Neuronal stem cell (in vitro differentiated cells): ENCODE data around the gene IFI35.

Source experiments
- DNase-seq: peaks from one replicate; pipeline ENCODE4 v3.0.0-alpha.2; 2013; ENCODE audit warnings: low spot score
- H2AFZ ChIP-seq: one replicate; pipeline ENCODE4 v1.6.1; 2013; ENCODE audit warnings: mild to moderate bottlenecking, low read length, inconsistent platforms
- H2AK5ac ChIP-seq: 2 replicates; pipeline ENCODE4 v1.6.1; 2013; ENCODE audit warnings: low read depth, mild to moderate bottlenecking, inconsistent platforms, low read length, moderate library complexity, mixed read lengths
- H2BK120ac ChIP-seq: 2 replicates; pipeline ENCODE4 v1.6.1; 2013; ENCODE audit warnings: low read depth, mild to moderate bottlenecking, inconsistent platforms, low read length, moderate library complexity, mixed read lengths
- H2BK12ac ChIP-seq: one replicate; pipeline ENCODE4 v1.6.1; 2013; ENCODE audit warnings: low read length, inconsistent platforms
- H2BK15ac ChIP-seq: 2 replicates; pipeline ENCODE4 v1.6.1; 2013; ENCODE audit warnings: mild to moderate bottlenecking, low read length, inconsistent platforms, mixed read lengths
- H2BK5ac ChIP-seq: one replicate; pipeline ENCODE4 v1.6.1; 2013; ENCODE audit warnings: inconsistent platforms, mild to moderate bottlenecking, low read length, moderate library complexity
- H3K14ac ChIP-seq: one replicate; pipeline ENCODE4 v1.6.1; 2013; ENCODE audit warnings: low read length, inconsistent platforms
- H3K18ac ChIP-seq: 2 replicates; pipeline ENCODE4 v1.6.1; 2013; ENCODE audit warnings: low read length, inconsistent platforms
- H3K23ac ChIP-seq: 2 replicates; pipeline ENCODE4 v1.6.1; 2013; ENCODE audit warnings: low read depth, mild to moderate bottlenecking, mixed read lengths, low read length, inconsistent platforms; ENCODE audit not compliant: poor library complexity
- H3K27ac ChIP-seq: replicated peaks from 3 replicates; pipeline ENCODE4 v1.5.1; 2013; ENCODE audit warnings: low read length, inconsistent platforms
- H3K27me3 ChIP-seq, 3 experiments: 2 replicates each; pipeline ENCODE4 v1.6.1; 2013; ENCODE audit warnings: low read length in 3 of 3, mild to moderate bottlenecking in 2 of 3, inconsistent platforms in 1 of 3, low read depth in 1 of 3, mixed read lengths in 1 of 3, moderate library complexity in 1 of 3; ENCODE audit not compliant: control insufficient read depth in 3 of 3, insufficient read depth in 3 of 3
- H3K36me3 ChIP-seq, 2 donors: replicated peaks in 1 of 2; 2 replicates each; pipeline ENCODE4 v1.6.1; 2013; ENCODE audit warnings: low read length in 2 of 2; ENCODE audit not compliant: control insufficient read depth in 2 of 2, insufficient read depth in 2 of 2
- H3K4ac ChIP-seq: 2 replicates; pipeline ENCODE4 v1.6.1; 2013; ENCODE audit warnings: inconsistent platforms, mild to moderate bottlenecking, low read length, moderate library complexity
- H3K4me1 ChIP-seq, 2 donors: 1 replicate in 1 of 2; 2 replicates in 1 of 2; pipeline ENCODE4 v1.6.1; 2013; ENCODE audit warnings: low read length in 2 of 2, low read depth in 1 of 2; ENCODE audit not compliant: control insufficient read depth in 2 of 2, insufficient read depth in 1 of 2
- H3K4me2 ChIP-seq: one replicate; pipeline ENCODE4 v1.6.1; 2013; ENCODE audit warnings: mild to moderate bottlenecking, low read length, inconsistent platforms; ENCODE audit not compliant: insufficient read depth, poor library complexity, severe bottlenecking
- H3K4me3 ChIP-seq, 2 donors: 2 replicates each; pipeline ENCODE4 v1.5.1; 2013; ENCODE audit warnings: low read length in 2 of 2, mild to moderate bottlenecking in 2 of 2, inconsistent platforms in 1 of 2, moderate library complexity in 1 of 2
- H3K79me1 ChIP-seq: one replicate; pipeline ENCODE4 v1.6.1; 2013; ENCODE audit warnings: low read depth, mild to moderate bottlenecking, inconsistent platforms, low read length, moderate library complexity
- H3K9ac ChIP-seq: one replicate; pipeline ENCODE4 v1.6.1; 2013; ENCODE audit warnings: mild to moderate bottlenecking, low read depth, low read length, inconsistent platforms; ENCODE audit not compliant: poor library complexity
- H3K9me3 ChIP-seq, 2 donors: replicated peaks in 1 of 2; 2 replicates each; pipeline versions ENCODE3 to v1.6.1; 2013; ENCODE audit warnings: low read length in 2 of 2, mild to moderate bottlenecking in 2 of 2, inconsistent platforms in 1 of 2, low read depth in 1 of 2, mixed read lengths in 1 of 2, moderate library complexity in 1 of 2; ENCODE audit not compliant: control insufficient read depth in 2 of 2, insufficient read depth in 1 of 2
- H4K8ac ChIP-seq: one replicate; pipeline ENCODE4 v1.6.1; 2013; ENCODE audit warnings: low read depth, mild to moderate bottlenecking, inconsistent platforms, low read length, moderate library complexity
- H4K91ac ChIP-seq: one replicate; pipeline ENCODE4 v1.6.1; 2013; ENCODE audit warnings: low read length, low read depth, mild to moderate bottlenecking, inconsistent platforms; ENCODE audit not compliant: poor library complexity
- WGBS, 2 donors: extraction: QIAGEN DNeasy Blood & Tissue Kit; methylation state at CpG; one replicate each; pipeline ENCODE4 v1.1.7; 2013; ENCODE audit warnings: missing lambda C conversion rate in 2 of 2, mixed read lengths in 1 of 2; ENCODE audit not compliant: insufficient read length in 2 of 2, insufficient replicate concordance in 1 of 2; ENCODE audit errors: extremely low coverage in 2 of 2; 5-methylcytosine and 5-hydroxymethylcytosine counted together

Gene IFI35

DNA sequence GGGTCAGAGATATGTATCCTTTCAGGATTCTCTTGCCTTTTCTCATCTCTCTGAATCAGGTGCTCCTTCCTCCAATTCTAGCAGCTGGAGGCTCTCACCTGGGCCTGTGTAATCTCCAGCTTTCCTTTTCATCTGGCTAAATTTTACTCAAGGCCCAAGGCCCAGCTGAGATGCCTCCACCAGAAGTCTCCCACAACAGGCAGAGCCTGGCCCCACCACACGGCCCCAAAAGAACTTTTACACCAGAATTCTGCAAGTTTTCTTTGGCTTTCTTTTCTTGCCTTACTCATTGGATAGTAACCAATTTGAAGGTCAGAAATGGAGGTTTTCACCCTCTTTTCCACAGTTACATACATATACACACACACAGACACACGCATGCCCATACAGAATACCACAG, 33.1 kb downstream of the IFI35 start:
- no peak overlapping the region for H3K18ac ChIP-seq
- H2BK12ac ChIP-seq = no peak overlapping the region
- peak overlapping the region; percentile 38 for H2AK5ac ChIP-seq
- H3K9ac ChIP-seq = no peak overlapping the region
- H2BK120ac ChIP-seq = no peak overlapping the region
- no peaks in the 10 kb centered on the region for H3K79me1 ChIP-seq
- H3K9me3 ChIP-seq = no peaks in the 10 kb centered on the region
- H3K4me3 ChIP-seq = no peak overlapping the region
- no peak overlapping the region for H2BK15ac ChIP-seq
- H3K23ac ChIP-seq = no peak overlapping the region
- no CpG with 5 or more reads among the region's 2 CpGs for WGBS, 2 donors
- H3K4ac ChIP-seq = no peak overlapping the region
- peaks cover 3 to 23% of the 10 kb centered on the region in 2 donors for H3K36me3 ChIP-seq
- H4K8ac ChIP-seq = no peak overlapping the region
- no peak overlapping the region for H4K91ac ChIP-seq
- DNase-seq = no peak
- no peaks in the 10 kb centered on the region for H3K27me3 ChIP-seq
- H3K14ac ChIP-seq = no peak overlapping the region
- H2BK5ac ChIP-seq = no peak overlapping the region
- no peak overlapping the region for H3K4me2 ChIP-seq
- H3K27ac ChIP-seq = peak overlapping the region; percentile 61
- H3K4me1 ChIP-seq = peaks cover 35 to 40% of the 10 kb centered on the region in 2 donors
- H2AFZ ChIP-seq = no peak overlapping the region

DNA sequence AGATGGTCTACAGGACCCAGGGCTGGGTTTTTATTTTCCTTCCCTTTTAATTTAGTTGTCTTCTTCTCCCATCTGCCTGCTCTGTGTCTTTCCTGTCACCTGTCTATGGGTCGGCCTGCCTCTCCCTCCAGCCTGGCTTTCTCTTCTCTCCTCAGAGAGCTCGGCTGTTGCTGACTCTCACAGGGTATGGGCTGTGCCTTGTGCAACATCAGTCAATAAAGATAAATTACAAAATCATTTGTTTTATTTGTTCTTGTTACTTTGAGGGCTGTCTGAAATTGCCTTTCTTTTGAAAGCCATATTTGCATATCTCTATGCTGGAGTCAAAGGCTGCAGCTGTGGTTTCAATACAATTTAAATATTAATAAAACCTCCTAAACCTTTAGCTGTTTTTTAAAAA, 34.1 kb downstream of the IFI35 start:
- Histone ChIP-seq H2AK5ac (no peak overlapping the region), H3K27me3 (no peaks in the 10 kb centered on the region), H3K14ac (no peak overlapping the region), H3K4me1 (peaks cover 25 to 33% of the 10 kb centered on the region in 2 donors), H3K27ac (peak overlapping the region; percentile 67), H3K9ac (no peak overlapping the region), H3K23ac (no peak overlapping the region), H2AFZ (no peak overlapping the region), H2BK5ac (no peak overlapping the region), H3K9me3 (no peaks in the 10 kb centered on the region), H3K18ac (no peak overlapping the region), H4K8ac (no peak overlapping the region), H3K79me1 (no peaks in the 10 kb centered on the region), H3K36me3 (peaks cover 8 to 33% of the 10 kb centered on the region in 2 donors), H2BK12ac (no peak overlapping the region), H3K4ac (no peak overlapping the region), H2BK15ac (no peak overlapping the region), H3K4me3 (no peak overlapping the region), H3K4me2 (no peak overlapping the region), H2BK120ac (no peak overlapping the region), H4K91ac (no peak overlapping the region)
- no CpG with 5 or more reads among the region's 2 CpGs for WGBS, 2 donors
- DNase-seq = no peak

DNA sequence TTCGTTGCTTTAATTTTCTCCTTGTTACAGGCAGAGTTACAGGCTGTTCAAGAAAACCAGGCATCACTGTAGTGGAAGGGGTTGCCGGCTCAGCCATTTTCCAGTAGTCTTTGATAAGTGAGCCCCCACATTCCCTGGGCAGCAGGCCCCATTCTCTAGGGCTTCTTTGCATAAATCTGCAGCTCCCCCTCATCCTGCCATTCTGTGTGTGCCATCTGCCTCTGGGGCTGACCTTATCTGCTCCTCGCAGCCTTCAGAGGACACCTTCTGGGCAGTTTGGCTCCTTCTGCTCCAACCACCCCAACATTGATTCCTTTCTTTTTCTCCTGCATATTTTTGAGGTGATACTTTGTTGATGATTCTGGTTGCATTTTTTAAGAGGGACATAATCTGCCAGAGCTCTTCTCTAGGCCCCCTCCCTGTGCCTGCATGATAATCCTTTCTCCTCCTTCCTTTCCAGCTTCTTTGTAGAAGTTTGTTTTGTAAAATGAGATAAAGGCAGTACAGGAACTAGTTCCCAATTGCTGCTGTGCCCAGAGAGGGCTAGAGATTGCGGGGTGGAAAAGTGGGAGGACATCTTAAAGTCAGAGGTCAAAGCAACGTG, 35.5 kb downstream of the IFI35 start:
- Histone ChIP-seq H2AFZ (peak overlapping the region; percentile 16), H3K18ac (no peak overlapping the region), H4K8ac (no peak overlapping the region), H3K4ac (no peak overlapping the region), H3K27me3 (no peaks in the 10 kb centered on the region), H3K9ac (no peak overlapping the region), H2BK15ac (no peak overlapping the region), H3K9me3 (no peaks in the 10 kb centered on the region), H3K4me1 (peaks cover 14 to 27% of the 10 kb centered on the region in 2 donors), H3K79me1 (no peaks in the 10 kb centered on the region), H3K4me3 (no peak overlapping the region), H2AK5ac (no peak overlapping the region), H2BK120ac (no peak overlapping the region), H3K36me3 (peaks cover 9 to 44% of the 10 kb centered on the region in 2 donors), H2BK5ac (no peak overlapping the region), H3K4me2 (no peak overlapping the region), H3K23ac (no peak overlapping the region), H2BK12ac (no peak overlapping the region), H4K91ac (no peak overlapping the region), H3K27ac (no peak overlapping the region), H3K14ac (no peak overlapping the region)
- WGBS, 2 donors = no CpG with 5 or more reads among the region's 5 CpGs
- no peak for DNase-seq

DNA sequence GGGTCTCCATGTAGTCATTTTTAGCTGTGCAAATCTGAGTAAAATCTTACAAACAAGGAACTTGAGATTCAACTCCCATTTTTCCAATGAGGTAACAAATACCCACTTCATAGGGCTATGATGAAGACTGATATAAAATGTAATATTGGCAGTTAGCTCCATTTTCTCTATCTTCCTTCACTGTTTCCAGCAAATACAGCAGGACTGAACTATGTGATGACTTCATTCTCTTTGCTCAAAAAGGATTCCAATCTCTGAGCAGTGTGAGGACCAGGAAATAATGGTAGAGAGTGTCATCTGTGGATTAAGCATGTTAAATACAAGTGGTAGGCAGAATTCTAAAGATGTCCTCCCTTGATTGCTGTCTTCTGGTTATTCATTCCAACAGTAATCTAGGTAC, 36.7 kb downstream of the IFI35 start:
- no peak overlapping the region for H4K8ac ChIP-seq
- no peaks in the 10 kb centered on the region for H3K27me3 ChIP-seq
- no peak overlapping the region for H2AFZ ChIP-seq
- no peak overlapping the region for H3K4me2 ChIP-seq
- no peak overlapping the region for H3K4ac ChIP-seq
- H3K14ac ChIP-seq = no peak overlapping the region
- H3K18ac ChIP-seq = no peak overlapping the region
- H2BK15ac ChIP-seq = no peak overlapping the region
- no peak overlapping the region for H2BK5ac ChIP-seq
- H3K36me3 ChIP-seq = peaks cover 11 to 53% of the 10 kb centered on the region in 2 donors
- H3K4me1 ChIP-seq = peaks cover 13 to 23% of the 10 kb centered on the region in 2 donors
- no peak overlapping the region for H3K27ac ChIP-seq
- H3K9ac ChIP-seq = no peak overlapping the region
- no peaks in the 10 kb centered on the region for H3K9me3 ChIP-seq
- no peak overlapping the region for H3K23ac ChIP-seq
- H4K91ac ChIP-seq = no peak overlapping the region
- no peak overlapping the region for H2BK120ac ChIP-seq
- no peak overlapping the region for H2BK12ac ChIP-seq
- no peak for DNase-seq
- no peak overlapping the region for H2AK5ac ChIP-seq
- H3K79me1 ChIP-seq = no peaks in the 10 kb centered on the region
- H3K4me3 ChIP-seq = no peak overlapping the region
